Kidney glomerular epithelial cell (primary cell): ENCODE data around the gene PLEKHG1.

Source experiments
- DNase-seq: peaks from one replicate; lab custom pipeline; 2025; lab: John Stamatoyannopoulos, UW

PLEKHG1 gene

DNA sequence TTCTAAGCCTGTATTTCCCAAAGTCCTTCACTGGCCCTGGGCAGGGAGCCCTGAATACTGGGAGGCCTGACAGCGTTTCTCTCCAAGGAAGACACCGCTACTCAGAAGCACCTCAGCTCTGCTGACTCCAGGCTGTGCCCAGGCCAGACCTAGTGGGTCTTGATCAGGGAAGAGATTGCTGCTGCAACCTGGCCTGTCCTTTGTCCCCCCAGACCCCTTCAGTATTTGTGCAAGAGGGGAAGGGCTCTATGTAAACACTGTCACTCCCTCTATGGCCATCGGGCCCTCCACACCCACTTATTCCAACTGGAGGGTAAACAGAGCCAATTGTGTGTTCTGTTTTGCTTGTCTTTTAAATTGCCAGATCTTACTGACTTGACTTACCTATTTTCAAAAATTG lies 20.6 kb downstream of the PLEKHG1 start:
- DNase-seq: no peak

DNA sequence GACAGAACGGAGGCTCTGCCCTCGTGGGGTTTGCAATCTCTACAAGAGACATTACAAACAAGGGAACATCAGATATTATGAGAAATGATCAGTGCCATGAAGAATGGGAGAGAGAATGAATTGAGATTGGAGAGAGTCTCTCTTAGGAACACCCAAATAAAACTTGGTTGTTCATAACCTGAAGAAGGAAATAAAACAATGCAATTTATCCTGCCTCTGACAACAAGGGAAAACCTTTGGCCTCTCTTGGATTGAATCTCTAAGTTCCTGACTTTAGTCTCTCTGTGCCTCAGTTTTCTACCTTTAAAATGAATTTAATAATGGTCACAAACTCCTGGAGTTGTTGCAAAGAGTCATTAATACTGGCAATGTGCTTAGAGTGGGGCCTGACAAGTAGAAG lies 21.1 kb downstream of the PLEKHG1 start:
- DNase-seq: no peak

DNA sequence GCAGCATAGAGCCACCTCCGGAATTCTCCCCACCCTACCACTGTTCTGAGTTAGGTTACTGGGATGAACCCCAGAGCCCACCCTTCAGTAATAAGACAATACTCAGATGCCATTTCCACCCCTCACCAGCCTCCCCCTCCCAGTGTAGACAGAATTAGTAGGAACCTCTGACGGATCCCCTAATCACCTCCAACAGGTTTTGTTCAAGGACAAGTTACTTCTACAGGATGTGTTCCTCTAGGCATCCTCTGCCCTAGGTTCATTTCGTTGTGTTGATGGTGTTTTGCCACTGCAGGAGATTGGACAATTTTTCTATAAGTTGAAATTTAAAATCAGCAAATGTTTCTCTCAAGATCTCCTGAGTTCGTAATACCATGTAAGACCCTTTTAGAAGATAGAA lies 22.8 kb downstream of the PLEKHG1 start:
- DNase-seq: no peak

DNA sequence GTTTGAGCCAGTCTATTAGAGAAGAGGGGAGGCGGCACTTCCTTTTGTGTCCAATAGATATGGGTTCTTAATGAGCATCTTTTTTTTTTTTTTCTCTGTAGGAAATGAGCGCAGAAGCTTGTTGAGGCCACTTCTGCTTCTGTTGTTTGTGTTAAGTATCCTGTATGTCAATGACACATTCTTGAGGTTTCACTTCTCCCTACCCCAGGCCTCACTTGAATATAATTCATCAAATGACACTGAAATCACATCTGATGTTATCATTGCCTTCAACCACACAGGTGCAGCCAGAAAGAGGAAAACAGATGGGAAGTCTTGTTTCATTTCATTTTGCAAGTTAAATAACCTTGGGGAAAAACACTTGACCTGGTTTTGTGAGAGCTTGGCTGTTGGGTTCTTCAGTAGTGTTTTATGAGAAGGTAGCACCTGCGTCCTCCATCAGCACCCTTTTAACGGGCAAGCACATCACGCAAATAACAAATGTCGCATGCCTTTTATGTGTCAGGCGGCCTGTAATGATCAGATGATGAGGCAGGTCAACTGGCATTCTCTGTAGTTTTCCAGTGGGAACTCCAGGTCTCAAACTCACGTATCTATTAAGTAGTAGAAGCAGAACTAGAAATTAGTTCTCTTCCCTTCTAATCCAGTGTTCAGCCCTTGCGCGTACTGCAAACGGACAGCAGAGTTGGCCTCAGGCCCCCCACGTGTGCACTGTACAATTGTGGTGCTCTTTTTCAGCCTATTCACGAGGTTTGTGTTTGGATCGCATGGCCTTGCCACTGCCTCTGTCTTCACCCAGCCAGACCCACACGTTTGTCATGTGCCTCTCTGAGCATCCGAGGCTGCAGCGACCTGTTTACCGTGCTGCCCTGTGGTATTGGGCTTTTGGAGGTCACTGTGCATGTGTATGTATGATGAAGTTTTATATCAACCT lies 23.5 kb downstream of the PLEKHG1 start:
- DNase-seq: no peak

DNA sequence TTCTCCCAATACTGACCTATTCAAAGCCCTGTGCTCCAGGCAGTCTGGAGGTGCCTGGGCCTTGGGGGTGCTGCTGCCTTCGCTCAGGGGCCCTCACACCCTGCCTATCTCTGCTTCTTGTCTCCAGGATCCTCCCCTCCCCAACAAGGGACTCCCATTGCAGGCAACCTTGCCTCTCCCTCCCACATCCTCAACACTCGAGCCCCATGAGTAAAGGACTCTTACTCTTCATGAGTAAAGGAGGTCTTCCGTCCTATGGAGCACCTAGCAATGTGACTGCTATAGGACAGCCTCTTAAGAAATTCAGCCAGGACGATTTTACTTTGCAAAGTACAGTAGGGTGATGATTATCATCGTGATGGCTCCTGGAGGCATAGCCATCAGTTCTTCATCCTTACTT lies 24.5 kb downstream of the PLEKHG1 start:
- DNase-seq: no peak

DNA sequence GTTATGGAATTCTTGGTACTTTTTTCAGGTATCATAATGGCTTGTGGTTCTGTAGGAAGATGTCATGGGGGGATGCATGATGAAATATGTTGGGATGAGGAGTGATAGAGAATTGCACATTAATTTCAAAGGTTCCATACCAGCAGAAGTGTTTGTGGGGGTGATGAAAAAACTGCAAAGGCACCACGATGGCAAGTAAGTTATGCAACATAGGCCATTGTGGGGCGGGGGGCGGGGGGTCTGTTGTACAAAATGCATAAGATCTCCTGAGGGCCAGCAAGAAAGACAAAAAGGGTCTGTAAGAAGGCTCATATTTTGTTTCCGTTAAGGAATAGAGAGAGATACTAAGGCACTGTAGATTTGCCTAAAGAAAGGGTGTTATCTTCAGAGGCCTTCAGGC lies 26.2 kb downstream of the PLEKHG1 start:
- DNase-seq: no peak

DNA sequence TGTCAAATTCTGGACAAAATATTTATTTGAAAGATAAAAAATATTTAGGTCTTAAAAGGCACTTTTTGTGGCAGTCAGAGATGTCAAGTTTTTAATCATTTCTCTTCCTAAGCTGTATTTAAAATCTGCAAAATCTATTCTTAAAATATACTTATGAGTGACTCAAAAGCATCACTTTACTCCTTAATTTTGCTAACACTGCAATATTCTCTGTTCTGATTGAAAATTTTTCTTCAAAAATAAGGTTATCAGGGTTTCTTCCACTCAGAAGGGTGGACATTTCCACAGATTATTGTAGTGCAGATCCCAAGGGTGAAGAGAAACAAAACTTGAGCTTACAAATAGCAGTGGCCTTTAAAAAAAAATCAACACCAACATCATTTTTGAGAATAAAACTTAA lies 27.5 kb downstream of the PLEKHG1 start:
- no peak for DNase-seq

DNA sequence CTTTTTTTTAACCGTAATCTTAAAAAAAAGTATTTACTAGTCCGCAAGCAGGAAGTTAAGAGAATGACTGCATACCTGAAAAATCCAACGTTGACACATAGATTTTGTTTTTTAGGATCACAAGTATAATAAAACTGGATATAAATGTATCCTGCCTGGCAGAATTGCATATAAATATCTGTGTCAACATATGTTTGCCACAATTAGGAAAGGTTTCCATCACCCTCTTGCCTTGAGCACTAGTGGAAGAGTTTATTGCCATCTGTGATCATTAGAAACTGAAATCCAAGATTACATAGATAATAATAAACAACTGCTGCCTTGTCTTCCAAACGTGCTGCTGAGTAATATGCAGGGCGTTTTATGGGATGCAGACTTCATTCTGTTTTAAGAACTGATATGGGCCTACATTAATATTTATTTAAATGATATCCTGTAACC lies 27.9 kb downstream of the PLEKHG1 start:
- no peak for DNase-seq

DNA sequence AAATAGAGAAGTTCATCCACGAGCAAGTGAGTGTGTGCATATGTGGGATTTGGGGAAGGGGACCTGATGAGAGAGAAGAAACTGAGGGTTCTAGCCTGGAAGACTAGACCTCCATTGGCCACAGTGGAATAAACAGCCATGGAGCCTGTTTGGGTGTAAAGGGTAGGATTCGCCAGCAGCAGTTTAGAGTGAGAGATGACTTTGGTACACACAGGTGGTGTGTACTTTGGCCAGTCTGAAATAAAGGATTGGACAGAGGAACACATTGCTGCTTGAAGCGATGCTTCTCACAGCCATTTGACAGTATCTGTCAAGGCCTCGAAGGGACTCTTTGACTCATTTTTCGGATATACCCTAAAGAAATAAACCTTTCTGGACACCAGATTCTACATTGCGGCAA lies 29.2 kb downstream of the PLEKHG1 start:
- DNase-seq: no peak

DNA sequence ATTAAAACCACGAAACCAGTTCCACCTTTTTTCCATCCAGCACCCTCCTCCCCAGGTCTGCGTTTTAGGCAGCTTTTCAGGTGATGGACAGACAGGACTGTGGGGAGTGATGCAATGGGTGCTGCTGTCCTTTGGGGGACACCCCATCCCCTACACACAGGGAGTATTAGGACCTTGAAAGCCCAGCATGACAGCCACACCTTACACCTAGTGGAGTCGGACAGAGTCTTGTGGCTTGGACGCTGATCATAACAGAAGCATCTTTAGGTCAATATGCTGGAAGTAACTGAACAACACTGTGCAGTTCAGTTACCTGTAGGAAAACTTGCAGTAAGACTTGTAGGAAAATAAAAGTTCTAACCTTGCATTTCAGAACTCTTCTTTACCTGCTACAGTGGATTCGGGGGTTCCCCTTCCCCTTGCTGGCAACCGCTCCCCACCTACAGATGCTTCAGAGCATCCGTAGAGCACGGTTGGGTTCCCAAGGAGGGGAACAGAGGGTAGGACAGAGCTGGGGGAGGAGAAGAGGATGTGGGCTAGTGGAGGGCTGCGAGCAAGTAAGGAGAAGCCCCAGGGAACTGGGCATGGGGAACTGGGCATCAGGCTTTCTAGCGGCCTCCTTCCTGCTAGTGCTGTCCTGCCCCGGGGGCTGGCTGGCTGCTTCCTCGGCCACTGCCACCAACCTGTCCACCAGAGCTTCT lies 31.7 kb downstream of the PLEKHG1 start:
- no peak for DNase-seq

DNA sequence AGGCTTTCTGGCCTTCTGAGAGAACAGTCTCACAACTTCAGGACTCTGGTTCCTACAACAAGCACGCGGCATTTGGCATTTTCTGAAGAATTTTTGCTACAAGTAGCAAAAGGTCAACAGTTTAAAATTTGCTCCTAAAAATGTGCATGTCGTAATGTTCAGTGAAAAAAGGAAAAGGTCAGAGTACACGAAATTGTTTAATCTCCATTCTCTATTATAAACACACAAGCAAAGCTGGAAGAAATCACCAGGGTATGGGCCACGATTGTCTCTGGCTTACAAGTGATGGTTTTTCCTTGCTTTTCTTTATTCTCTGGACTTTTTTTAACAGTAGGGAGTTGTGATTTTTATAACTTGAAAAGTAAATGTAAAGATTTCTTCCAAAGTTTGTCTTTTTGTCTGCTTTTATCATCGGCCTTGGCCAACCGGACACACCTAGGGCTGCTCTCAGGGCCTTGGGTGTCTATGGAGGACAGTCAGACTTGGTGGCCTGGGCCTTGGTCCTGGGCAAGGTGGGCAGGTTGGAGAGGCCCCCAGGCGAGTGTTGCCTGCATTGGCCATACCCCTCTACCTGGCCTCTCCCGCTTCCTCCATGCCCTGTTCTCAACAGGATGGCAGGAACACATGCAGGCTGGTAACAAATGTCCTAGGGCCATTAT lies 32.4 kb downstream of the PLEKHG1 start:
- DNase-seq: no peak

DNA sequence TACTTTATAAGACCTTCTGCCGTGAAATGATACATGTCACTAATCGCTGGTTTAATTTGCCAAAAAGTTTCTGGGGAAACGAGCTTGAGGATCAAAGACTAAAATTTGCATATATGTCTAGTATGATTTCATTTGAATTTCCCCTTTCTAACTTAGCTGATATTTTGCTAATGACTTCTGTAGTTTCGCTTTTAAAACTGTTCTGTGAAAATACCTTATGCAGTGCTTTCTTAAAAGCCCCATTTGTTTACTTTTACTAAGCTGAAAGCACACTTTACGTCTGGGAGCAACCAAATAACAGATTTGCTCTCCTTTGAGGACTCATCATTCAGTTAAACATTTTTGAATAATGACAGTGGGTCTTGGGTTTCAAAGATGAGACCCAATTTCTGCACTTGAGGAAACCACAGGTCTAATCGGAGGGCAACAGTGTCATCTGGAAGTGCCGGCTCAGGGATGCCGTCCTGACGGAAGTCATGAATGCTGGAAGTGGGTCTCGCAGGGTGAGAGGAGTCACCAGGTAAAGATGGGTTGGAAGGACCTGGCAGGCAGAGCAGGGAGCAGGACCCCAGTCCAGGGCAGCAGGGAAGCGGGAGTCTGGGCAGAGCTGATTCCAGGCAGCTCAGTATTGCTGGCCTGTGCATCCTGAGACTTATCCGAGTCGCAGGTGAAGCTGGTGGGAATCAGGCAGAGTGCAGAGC lies 33.2 kb downstream of the PLEKHG1 start:
- no peak for DNase-seq

DNA sequence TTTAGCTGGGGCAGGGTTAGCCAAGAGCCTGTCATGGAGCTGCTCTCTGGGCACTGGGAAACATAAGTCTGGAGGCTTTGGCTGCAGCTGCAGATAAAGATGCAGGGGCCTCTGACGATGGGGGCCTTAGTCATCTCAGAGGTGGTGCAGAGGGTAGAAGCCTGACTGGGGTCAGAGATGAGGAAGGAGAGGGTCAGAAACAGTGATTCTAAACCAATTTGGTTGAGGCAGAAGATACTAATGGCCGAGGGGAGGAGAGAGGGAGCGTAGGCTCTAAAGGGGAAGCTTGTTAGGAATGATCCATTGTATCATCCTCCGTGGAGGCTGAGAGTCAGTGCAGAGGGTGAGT lies 33.8 kb downstream of the PLEKHG1 start:
- DNase-seq: no peak

DNA sequence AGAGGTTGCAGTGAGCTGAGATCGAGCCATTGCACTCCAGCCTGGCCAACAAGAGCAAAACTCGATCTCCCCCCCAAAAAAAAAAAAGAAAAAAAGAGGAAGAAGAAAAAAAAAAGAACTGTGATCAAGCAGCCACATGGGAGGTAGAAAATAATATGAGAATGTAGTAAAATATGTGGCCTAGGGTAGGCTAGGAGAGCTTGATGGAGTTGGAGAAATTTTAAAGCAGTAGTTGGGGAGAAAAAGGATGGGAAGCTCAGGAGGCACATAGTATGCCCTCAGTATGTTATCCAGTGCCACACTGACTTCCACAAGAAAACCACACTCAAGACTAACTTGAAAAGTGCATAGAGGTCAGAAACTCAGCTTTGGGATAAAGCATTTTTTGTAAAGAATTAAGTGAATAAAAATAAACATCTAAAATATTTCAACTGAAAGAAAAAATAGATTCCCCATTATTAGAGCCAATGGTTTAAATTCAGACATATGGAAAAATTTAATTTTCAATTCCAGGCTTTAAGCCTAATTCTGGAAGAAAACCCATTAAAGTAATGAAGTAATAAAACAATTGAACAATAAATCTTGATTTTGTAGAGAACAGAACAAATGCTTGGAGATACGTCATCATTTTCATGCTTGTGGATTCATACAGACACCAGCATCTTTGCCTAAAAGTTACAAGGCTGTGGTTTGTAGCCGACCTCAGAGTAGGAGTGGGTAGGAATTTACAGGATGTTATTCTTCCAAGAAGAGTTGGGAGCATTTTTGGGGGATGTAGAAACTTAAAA lies 34.7 kb downstream of the PLEKHG1 start:
- DNase-seq: no peak

DNA sequence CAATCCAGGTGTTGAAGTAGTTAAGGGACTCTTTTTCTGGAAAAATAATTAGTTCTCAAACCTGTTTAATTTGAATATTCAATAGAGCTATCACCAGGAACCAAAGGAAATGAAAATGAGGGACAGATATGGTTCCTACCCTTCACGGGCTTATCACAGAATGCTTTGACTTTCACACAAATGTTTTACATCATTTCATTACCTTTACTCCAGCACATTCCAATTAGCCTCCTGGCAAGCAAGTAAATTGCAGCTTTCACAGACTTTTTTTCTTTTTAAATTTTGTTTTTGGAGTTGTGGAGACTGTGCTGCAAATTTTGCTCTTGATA lies 35.2 kb downstream of the PLEKHG1 start:
- no peak for DNase-seq

DNA sequence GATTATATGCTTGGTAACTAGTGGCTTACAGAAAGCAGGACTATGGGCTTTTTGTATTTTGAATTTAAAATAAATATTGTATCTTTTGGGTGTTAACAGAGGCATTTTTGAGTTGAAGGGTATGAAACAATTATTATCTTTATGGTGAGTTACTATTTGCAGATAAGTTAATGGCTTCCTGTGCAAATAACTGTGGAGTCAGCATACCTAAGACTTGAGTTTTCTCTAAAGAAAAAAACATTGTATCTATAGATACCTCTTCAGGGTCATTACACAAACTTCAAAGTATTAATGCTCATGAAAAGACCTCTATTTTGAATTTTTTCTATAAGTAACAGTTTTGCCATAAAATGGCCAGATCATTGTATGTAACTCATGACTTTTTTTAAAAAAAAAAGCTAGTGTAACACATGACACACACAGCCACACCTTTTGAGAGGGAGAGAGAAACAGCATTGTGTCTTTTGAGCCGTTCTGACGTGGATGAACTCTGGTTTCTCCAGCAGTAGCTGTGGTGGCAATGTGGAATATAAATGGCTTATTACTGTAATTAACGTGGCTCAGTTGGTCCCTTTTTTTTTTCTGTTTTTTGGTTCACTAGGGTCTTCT lies 36.3 kb downstream of the PLEKHG1 start:
- DNase-seq: no peak

DNA sequence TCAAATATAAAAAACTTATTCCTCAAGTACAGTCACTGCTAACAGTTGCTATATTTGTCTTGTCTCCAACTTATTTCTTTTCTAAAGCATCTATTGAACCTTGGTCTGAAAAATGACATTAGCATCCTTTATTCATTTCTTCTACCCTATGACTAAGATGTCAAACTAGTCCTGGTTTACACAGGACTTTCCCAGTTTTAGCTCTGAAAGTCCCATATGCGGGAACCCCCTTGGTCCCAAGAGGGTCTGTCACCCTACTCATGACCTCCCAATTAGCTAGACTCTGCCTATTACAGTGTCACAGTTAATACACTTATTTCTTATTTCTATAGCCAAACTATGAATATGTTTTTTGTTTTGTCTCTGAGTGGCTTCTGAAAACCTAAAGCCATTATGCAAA lies 37.1 kb downstream of the PLEKHG1 start:
- no peak for DNase-seq

DNA sequence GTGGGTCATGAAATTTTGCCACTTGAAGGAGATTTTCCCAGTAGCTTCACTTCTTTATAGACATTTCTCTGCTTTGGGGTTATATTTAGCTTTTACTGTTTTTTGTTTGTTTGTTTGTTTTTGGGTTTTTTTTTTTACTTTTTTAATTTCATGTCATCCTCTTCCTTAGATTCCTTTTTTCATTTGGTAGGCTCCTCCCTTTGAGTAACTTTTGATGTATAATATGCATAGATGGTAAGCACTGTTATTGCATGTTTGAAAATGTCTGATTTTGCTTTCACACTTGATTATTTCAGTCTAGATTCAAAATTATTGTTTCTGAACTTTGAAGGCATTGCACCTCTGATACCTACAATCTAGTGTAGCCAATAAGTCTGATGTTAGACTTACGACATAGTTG lies 37.6 kb downstream of the PLEKHG1 start:
- DNase-seq: no peak

DNA sequence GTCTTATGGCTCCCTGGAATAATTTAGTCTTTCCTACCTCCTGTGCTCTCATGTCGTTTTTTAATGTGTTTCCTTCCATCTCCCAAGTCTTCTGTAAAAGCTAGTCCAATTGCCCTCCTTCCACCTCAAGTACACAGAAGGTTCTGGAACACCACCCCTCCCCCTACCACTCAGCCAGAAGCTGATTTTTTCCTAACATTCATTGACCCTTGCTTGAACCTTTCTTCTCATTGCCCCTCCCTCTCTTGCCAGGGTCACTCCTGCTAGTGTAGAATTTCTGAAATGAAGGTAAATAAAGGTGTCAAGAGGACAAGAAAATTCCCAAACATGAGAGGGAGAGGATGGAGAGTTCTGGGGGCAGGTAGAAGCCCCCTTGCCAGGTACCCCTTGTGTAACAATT lies 38.6 kb downstream of the PLEKHG1 start:
- DNase-seq: no peak

DNA sequence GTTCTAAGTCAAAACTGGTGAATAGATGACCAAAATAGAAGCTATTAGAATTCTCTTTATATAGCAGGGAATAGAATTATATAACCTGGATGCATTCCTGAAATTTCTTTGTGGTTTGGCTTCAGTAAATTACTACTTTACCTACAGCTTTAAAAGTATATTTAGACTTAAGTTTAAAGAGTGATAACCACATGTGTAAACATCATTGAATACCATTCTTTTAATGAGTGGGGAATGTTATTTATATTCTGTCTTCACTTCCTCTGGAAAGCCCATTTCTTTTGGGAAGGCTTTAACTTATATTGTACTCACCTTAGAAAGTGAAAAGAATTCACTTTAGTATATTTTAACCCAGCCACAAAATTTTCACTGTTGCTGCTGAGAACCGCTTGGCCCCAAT lies 39.1 kb downstream of the PLEKHG1 start:
- no peak for DNase-seq

DNA sequence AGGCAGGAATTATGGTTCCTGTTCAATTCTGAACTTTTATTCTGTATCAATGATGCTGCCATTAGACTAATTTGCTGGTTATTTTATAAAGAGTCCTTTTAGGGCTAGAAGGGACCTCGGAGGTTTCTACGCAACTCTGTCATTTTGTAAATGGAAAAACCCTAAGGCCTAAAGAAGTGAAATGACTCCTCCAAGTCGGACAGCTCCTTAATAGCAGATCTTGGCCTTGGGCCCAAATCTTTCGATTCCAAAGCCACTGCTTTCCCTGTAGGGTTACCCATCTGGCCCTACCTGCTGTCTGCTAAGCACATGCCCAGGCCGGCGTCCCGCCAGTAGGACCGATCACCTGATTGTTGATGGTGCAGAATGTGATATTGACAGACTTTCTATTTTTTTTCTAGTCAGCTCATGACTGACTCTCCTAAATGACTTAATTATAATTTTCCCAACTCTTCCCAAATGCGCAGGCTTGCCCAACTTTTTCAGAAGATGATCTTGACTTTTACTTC lies 40.2 kb downstream of the PLEKHG1 start:
- DNase-seq: no peak
